Spleen (tissue), 7 donors: ENCODE data around the gene CHD3.

Experiments used
- POLR2A ChIP-seq, 3 donors: fragments of 450-650 bp; IDR thresholded peaks; one replicate each; pipeline ENCODE4 v1.5.1; 2017; ENCODE audit warnings: antibody characterized with exemption in 3 of 3, mild to moderate bottlenecking in 1 of 3
- TF ChIP-seq, protein P1 (sequence below), 11 experiments: fragments of 200-600 bp in 7 of 11; fragments of 450-650 bp in 4 of 11; sonication (generic) in 4 of 11; IDR thresholded peaks in 8 of 11; conservative IDR thresholded peaks in 3 of 11; 1 replicate in 7 of 11; 2 replicates in 4 of 11; pipeline versions ENCODE4 v1.4.0 to v1.8.0; 2016 to 2021; ENCODE audit warnings: antibody characterized with exemption in 11 of 11, inconsistent platforms in 4 of 11, mild to moderate bottlenecking in 1 of 11
- donor health status: DM: no; HTN: no; CAD: no; lungs with moderate emphysema.
- donor health status: DM: no; HTN: no; CAD: no.
- donor health status: DM: no; HTN: no; CAD: no.

DNA sequence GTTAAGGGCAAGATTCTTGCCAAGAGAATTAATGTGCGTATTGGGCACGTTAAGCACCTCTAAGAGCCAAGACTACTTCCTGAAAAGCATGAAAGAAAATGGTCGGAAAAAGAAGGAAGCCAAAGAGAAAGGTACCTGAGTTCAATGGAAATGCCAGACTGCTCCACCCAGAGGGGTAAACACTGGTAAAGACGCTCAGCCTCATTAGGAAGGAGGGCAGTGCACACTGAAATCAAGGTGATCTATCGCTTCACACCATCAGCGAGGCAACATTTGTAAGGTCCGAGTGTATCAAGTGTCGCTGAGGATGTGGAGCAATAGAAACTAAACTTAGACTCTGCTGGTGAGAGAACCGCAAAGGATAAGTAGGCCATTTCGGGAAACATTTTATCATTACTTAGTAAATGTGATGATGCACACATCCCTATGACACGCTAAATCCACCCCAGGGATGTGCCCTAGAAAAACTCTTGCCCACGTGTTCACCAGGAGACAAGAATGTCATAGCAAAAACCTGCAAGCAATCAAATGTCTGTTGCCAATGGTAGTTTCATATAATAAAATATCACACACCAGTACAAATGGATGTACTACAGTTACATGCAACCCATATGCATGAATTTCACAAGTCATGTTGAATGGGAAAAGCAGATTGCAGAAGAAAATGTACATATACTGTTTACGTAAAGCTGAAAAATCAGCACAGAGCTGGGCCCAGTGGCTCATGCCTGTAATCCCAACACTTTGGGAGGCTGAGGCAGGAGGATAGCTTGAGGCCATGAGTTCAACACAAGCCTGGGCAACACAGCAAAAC, 67.0 kb downstream of the CHD3 start:
- TF ChIP-seq, protein P1, sequence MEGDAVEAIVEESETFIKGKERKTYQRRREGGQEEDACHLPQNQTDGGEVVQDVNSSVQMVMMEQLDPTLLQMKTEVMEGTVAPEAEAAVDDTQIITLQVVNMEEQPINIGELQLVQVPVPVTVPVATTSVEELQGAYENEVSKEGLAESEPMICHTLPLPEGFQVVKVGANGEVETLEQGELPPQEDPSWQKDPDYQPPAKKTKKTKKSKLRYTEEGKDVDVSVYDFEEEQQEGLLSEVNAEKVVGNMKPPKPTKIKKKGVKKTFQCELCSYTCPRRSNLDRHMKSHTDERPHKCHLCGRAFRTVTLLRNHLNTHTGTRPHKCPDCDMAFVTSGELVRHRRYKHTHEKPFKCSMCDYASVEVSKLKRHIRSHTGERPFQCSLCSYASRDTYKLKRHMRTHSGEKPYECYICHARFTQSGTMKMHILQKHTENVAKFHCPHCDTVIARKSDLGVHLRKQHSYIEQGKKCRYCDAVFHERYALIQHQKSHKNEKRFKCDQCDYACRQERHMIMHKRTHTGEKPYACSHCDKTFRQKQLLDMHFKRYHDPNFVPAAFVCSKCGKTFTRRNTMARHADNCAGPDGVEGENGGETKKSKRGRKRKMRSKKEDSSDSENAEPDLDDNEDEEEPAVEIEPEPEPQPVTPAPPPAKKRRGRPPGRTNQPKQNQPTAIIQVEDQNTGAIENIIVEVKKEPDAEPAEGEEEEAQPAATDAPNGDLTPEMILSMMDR (IDR thresholded peaks at IDR 0.05 in 8 of 11, conservative IDR thresholded peaks at IDR 0.05 in 3 of 11): no peak
- no peak for TF ChIP-seq POLR2A (IDR thresholded peaks at IDR 0.05)
